ENCODE data around the gene PEX3. TPM values are rescaled to one million over a fixed set of nuclear protein-coding genes. Genes with fewer than 3 reads are reported as not detected.

PEX3 gene
- total RNA-seq, 2 donors from 2014 or later: 2.0 to 4.4 TPM

DNA sequence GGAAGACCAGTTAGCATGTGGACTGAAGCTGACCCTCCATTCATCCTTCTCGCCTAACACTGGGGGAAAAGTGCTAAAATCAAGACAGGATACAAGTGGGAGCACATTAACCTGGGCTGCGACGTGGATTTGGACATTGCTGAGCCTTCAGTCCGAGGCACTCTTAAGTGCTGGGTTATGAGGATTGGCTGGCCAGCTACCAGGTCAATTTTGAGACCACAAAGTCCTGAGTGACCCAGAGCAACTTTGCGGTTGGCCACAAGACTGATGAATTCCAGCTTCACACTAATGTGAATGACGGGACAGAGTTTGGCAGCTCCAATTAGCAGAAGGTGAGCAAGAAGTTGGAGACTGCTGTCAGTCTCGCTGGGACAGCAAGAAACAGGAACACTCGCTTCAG, 40.2 kb downstream of the PEX3 start:
- WGBS, 2 donors: 91 to 96% methylated on average over 7 to 8 of the region's 8 CpGs

DNA sequence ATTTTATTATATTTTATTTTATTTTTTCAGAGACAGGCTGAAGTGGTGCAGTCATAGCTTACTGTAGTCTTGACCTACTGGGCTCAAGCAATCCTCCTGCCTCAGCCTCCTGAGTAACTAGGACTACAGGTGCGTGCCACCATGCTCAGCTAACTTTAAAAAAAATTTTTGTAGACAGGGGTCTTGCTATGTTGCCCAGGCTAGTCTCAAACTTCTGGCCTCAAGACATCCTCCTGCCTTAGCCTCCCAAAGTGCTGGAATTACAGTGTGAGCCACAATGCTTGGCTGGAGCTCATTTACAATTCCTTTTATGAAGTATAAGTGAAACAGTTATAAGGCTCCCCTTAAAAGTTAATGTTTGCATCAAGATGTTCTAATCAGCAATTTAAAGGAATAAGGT, 46.4 kb downstream of the PEX3 start:
- no peak for ATAC-seq
- intact Hi-C loops (cut with DNase I): no loop called here
- Histone ChIP-seq H3K9me3 (no peaks in the 10 kb centered on the region), H3K36me3 (replicated peaks in 1 of 2; ENCODE audit: insufficient read depth in 1 of 2, low read depth in 2 of 2) (peaks cover 0 to 7% of the 10 kb centered on the region in 2 donors), H3K4me3 (no peak overlapping the region), H3K27ac (no peak overlapping the region), H3K4me1 (no peaks in the 10 kb centered on the region), H3K27me3 (no peaks in the 10 kb centered on the region)
- DNase-seq: no peak
- 92 to 100% methylated on average over 1 of the region's 1 CpG for WGBS, 2 donors
- no peak for TF ChIP-seq POLR2A (IDR thresholded peaks at IDR 0.05)
- TF ChIP-seq CTCF (IDR thresholded peaks at IDR 0.05): no peak

More for the DNA sequence above, 40.2 kb downstream of the PEX3 start:
- Histone ChIP-seq H3K4me1 (no peaks in the 10 kb centered on the region), H3K36me3 (replicated peaks in 1 of 2; ENCODE audit: insufficient read depth in 1 of 2, low read depth in 2 of 2) (peaks cover 0 to 6% of the 10 kb centered on the region in 2 donors), H3K27me3 (no peaks in the 10 kb centered on the region), H3K27ac (no peak overlapping the region), H3K4me3 (no peak overlapping the region), H3K9me3 (no peaks in the 10 kb centered on the region)
- intact Hi-C loops (cut with DNase I): no loop called here
- TF ChIP-seq CTCF (IDR thresholded peaks at IDR 0.05) (no peak), POLR2A (IDR thresholded peaks at IDR 0.05) (no peak)
- ATAC-seq (no peak), DNase-seq (no peak)

- DNase-seq: no peak
- WGBS, 2 donors: 91 to 94% methylated on average over 4 of the region's 4 CpGs
These were observed 47.8 kb downstream of the PEX3 start for GRCh38 chr6:143498428-143498827.

DNA sequence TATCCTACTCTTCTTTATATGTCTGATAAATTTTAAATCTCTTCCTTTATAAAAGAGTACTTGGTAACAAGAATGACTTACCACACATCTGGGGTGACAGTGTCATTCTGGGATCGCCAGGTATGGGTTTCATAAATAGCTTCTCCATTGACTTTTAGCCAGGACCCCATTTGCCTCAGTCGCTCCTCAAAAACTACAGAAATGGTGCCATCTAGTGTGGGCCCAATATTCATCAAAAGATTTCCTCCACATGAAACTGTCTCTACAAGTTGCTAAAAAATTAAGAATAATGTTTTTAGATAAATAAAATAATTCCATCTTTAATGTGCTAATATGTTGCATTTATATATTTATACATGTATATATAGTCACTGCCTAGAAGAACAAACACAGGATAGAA, 51.2 kb downstream of the PEX3 start:
- DNase-seq (no peak), ATAC-seq (no peak)
- Histone ChIP-seq H3K4me1 (no peaks in the 10 kb centered on the region), H3K4me3 (no peak overlapping the region), H3K9me3 (no peaks in the 10 kb centered on the region), H3K36me3 (replicated peaks in 1 of 2; ENCODE audit: insufficient read depth in 1 of 2, low read depth in 2 of 2) (peaks cover 0 to 7% of the 10 kb centered on the region in 2 donors), H3K27ac (no peak overlapping the region), H3K27me3 (no peaks in the 10 kb centered on the region)
- TF ChIP-seq CTCF (IDR thresholded peaks at IDR 0.05) (no peak), POLR2A (IDR thresholded peaks at IDR 0.05) (no peak)
- intact Hi-C loops (cut with DNase I): no loop called here
- WGBS, 2 donors: 90 to 95% methylated on average over 2 of the region's 2 CpGs

More at GRCh38 chr6:143498428-143498827, 47.8 kb downstream of the PEX3 start:
- no peak overlapping the region for H3K27ac ChIP-seq
- H3K4me3 ChIP-seq: no peak overlapping the region
- H3K4me1 ChIP-seq: no peaks in the 10 kb centered on the region
- H3K9me3 ChIP-seq: no peaks in the 10 kb centered on the region
- no peaks in the 10 kb centered on the region for H3K27me3 ChIP-seq
- intact Hi-C loops (cut with DNase I): no loop called here
- TF ChIP-seq CTCF (IDR thresholded peaks at IDR 0.05) (no peak), POLR2A (IDR thresholded peaks at IDR 0.05) (no peak)
- ATAC-seq: no peak
- peaks cover 0 to 7% of the 10 kb centered on the region in 2 donors for H3K36me3 ChIP-seq (replicated peaks in 1 of 2; ENCODE audit: insufficient read depth in 1 of 2, low read depth in 2 of 2)

DNA sequence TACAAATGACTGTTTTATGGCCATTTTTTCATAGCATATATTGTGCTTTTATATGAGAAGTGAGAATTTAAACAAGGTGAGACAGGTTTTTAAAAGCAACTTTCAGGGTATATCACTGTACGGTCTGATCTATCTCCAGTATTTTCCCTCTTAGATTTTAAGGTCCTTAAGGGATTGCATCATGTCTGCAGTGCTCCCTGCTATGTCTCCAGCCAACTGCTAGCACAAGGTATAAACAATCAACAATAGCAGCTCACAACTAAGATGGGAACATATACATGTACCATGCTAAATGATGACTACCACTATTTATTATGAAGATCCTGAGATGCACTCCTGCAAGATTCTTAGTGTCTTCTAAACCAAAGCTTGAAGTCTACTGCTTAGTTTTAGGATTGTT, 53.8 kb downstream of the PEX3 start:
- H3K27ac ChIP-seq: no peak overlapping the region
- no peak overlapping the region for H3K4me3 ChIP-seq
- no peak for DNase-seq
- whole genome bisulfite sequencing, 2 donors: 86 to 87% methylated on average over 1 of the region's 1 CpG
- no peaks in the 10 kb centered on the region for H3K9me3 ChIP-seq
- ATAC-seq: no peak
- intact Hi-C loops (cut with DNase I): no loop called here
- H3K36me3 ChIP-seq (replicated peaks in 1 of 2; ENCODE audit: insufficient read depth in 1 of 2, low read depth in 2 of 2): peaks cover 0 to 8% of the 10 kb centered on the region in 2 donors
- H3K4me1 ChIP-seq: no peaks in the 10 kb centered on the region
- no peaks in the 10 kb centered on the region for H3K27me3 ChIP-seq
- TF ChIP-seq CTCF (IDR thresholded peaks at IDR 0.05): no peak
- no peak for TF ChIP-seq POLR2A (IDR thresholded peaks at IDR 0.05)
